ENCODE measurements around the gene AKT1S1. TPM values are rescaled to one million over a fixed set of nuclear protein-coding genes. Genes with fewer than 3 reads are reported as not detected.

The AKT1S1 gene
- polyA plus RNA-seq, 1 experiment, result 42.0 TPM

DNA sequence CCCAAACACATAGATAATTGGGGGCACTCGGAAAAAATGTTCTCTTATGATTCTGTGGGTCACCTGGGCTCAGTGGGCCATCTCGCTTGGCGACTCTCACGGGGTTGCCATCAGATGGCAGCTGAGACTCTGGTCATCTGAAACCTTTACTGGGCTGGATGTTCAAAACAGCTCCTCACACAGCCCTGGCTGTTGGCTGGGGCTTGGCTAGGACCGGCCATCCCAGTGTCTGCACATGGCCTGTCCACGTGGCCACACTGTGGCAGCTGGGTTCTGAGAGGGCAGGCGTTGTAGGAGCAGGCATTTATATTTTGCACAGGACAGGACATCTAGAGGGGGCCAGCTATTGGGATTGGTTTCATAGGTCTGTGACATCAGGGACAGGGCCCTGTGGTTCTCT is 43.6 kb downstream of the AKT1S1 start:
- TF ChIP-seq, protein P1, sequence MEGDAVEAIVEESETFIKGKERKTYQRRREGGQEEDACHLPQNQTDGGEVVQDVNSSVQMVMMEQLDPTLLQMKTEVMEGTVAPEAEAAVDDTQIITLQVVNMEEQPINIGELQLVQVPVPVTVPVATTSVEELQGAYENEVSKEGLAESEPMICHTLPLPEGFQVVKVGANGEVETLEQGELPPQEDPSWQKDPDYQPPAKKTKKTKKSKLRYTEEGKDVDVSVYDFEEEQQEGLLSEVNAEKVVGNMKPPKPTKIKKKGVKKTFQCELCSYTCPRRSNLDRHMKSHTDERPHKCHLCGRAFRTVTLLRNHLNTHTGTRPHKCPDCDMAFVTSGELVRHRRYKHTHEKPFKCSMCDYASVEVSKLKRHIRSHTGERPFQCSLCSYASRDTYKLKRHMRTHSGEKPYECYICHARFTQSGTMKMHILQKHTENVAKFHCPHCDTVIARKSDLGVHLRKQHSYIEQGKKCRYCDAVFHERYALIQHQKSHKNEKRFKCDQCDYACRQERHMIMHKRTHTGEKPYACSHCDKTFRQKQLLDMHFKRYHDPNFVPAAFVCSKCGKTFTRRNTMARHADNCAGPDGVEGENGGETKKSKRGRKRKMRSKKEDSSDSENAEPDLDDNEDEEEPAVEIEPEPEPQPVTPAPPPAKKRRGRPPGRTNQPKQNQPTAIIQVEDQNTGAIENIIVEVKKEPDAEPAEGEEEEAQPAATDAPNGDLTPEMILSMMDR (IDR thresholded peaks at IDR 0.05; ENCODE audit: insufficient read depth, low read depth, low read length), result no peak
- no peak for DNase-seq (ENCODE audit: low read depth)
- Histone ChIP-seq H3K36me3 (ENCODE audit: control insufficient read depth, insufficient read depth, low read length) (peaks cover 50% of the 10 kb centered on the region), H3K4me3 (ENCODE audit: low read depth, low read length) (no peak overlapping the region), H3K27me3 (ENCODE audit: control insufficient read depth, insufficient read depth, low read length) (no peaks in the 10 kb centered on the region)
- CTCF ChIA-PET, result no interaction called here
- POLR2A ChIA-PET, result no interaction called here

DNA sequence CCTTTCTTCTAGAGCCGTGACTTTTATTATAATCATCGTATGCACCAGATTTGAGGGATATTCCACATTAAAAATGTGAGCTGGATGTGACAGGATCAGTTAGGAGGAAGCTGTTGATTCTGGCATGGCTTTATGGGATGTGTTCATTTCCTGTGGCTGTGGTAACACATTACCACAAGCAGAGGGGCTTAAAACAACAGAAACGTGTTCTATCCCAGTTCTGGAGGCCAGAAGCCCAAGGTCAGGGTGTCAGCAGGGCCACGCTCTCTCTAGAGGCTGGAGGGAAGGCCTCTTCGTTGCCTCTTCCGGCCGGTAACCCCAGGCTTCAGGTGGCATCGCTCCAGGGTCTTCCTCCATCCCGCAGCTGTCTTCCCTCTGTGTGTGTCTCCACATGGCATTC is 44.6 kb downstream of the AKT1S1 start:
- ChIA-PET POLR2A (no interaction called here), CTCF (no interaction called here)
- Histone ChIP-seq H3K36me3 (ENCODE audit: control insufficient read depth, insufficient read depth, low read length) (peaks cover 51% of the 10 kb centered on the region), H3K4me3 (ENCODE audit: low read depth, low read length) (no peak overlapping the region), H3K27me3 (ENCODE audit: control insufficient read depth, insufficient read depth, low read length) (no peaks in the 10 kb centered on the region)
- DNase-seq (ENCODE audit: low read depth), result no peak
- TF ChIP-seq, protein P1 (IDR thresholded peaks at IDR 0.05; ENCODE audit: insufficient read depth, low read depth, low read length), result no peak

DNA sequence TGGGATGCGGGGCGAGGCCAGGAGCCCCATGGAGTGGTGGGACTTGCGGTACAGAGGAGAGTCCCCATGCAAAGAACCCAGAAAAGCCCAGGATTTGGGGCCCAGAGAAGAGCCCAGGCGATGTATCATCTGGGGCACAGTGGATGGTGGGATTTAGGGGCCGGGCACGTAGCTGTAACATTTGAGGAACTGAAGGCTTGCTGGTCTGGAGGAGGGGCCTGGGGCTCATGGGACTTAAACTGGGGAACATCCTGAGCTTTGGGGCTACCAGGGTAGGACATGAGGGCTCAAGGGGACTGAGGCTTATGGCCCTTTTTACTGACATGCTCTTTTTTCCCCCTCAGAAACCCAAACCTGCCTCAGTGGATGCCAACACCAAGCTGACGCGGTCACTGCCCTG is 45.6 kb downstream of the AKT1S1 start:
- TF ChIP-seq, protein P1 (IDR thresholded peaks at IDR 0.05; ENCODE audit: insufficient read depth, low read depth, low read length), result no peak
- CTCF ChIA-PET, result no interaction called here
- H3K4me3 ChIP-seq (ENCODE audit: low read depth, low read length), result no peak overlapping the region
- POLR2A ChIA-PET, result no interaction called here
- DNase-seq (ENCODE audit: low read depth), result no peak
- no peaks in the 10 kb centered on the region for H3K27me3 ChIP-seq (ENCODE audit: control insufficient read depth, insufficient read depth, low read length)
- peaks cover 48% of the 10 kb centered on the region for H3K36me3 ChIP-seq (ENCODE audit: control insufficient read depth, insufficient read depth, low read length)

DNA sequence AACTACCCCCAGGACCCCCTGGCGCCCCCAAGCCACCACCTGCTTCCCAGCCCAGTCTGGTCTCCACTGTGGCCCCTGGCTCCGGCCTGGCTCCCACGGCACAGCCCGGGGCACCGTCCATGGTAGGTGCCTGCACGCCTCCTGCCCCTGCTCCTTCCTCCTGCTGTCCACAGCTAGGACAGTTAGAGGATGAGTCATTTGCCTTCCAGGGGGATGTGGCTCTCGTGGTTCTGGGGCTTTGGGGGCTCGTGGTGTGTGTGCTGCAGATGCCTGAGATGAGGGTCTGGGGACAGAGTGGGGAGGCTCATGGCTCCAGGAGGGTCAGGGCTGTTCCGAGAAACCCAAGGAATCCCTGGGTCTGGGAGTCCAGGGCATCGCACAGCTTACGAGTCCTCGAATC is 46.4 kb downstream of the AKT1S1 start:
- ChIA-PET POLR2A (no interaction called here), CTCF (no interaction called here)
- Histone ChIP-seq H3K27me3 (ENCODE audit: control insufficient read depth, insufficient read depth, low read length) (no peaks in the 10 kb centered on the region), H3K36me3 (ENCODE audit: control insufficient read depth, insufficient read depth, low read length) (peaks cover 44% of the 10 kb centered on the region), H3K4me3 (ENCODE audit: low read depth, low read length) (no peak overlapping the region)
- TF ChIP-seq, protein P1 (IDR thresholded peaks at IDR 0.05; ENCODE audit: insufficient read depth, low read depth, low read length), result no peak
- no peak for DNase-seq (ENCODE audit: low read depth)

DNA sequence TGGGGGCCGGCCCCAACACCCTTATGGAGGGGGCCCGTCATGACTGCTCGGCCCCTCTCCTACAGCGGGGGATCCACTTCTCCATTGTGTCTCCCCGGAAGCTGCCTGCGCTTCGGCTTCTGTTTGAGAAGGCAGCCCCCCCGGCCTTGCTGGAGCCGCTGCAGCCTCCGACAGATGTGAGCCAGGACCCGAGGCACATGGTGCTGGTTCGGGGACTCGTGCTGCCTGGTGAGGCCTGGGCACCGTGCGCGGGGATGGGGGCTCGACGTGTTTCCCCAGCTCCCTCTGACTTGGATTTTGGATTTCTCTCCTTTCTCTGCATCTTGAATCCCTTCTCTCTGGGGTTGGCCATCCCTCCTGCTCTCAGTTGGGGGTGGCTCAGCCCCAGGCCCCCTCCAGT is 47.4 kb downstream of the AKT1S1 start:
- Histone ChIP-seq H3K27me3 (ENCODE audit: control insufficient read depth, insufficient read depth, low read length) (no peaks in the 10 kb centered on the region), H3K36me3 (ENCODE audit: control insufficient read depth, insufficient read depth, low read length) (peaks cover 36% of the 10 kb centered on the region), H3K4me3 (ENCODE audit: low read depth, low read length) (no peak overlapping the region)
- ChIA-PET CTCF (no interaction called here), POLR2A (no interaction called here)
- TF ChIP-seq, protein P1 (IDR thresholded peaks at IDR 0.05; ENCODE audit: insufficient read depth, low read depth, low read length), result no peak
- DNase-seq (ENCODE audit: low read depth), result no peak
